GM18507 (cell line): Measurements from ENCODE around the gene KYNU.
"Not testable (repeated sequence)": the region's sequence is repeated elsewhere in the genome, so short reads cannot be mapped to it uniquely, and the experiment has no call there.

Experiments
- DNase-seq: peaks from one replicate; pipeline ENCODE4 v3.0.0; 2011; ENCODE audit warnings: low read depth; ENCODE audit not compliant: insufficient read length; ENCODE audit errors: extremely low spot score
- FAIRE-seq: peaks from 2 replicates; lab custom pipeline; 2011; peaks lifted over from hg19 to GRCh38; lab: Jason Lieb, UNC

KYNU gene

GRCh38 chr2:142877216-142877838 lies at the start of gene KYNU:
TSS of gene KYNU (plus strand) at chr2:142877664. CDS start at chr2:142885368, 7,704 bp downstream.
- DNase-seq (no peak), FAIRE-seq (peak; percentile 83)

DNA sequence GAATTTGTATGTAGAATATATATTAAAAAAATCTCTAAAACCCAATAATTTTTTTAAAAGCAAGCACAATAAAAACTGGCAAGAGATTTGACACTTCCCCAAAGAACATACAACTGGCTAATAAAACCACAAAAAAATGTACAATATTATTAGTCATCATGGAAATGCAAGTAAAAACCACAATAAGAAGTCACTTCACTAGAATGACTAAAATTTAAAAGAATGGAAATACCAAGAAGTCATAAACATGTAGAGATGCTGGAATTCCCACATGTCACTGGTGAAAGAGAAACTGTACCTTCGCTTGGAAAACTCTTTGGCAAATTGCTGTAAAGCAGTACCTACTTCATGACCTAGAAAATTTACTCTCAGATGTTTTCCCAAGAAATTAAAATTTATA lies 43.4 kb upstream of the KYNU start:
- DNase-seq (no peak), FAIRE-seq (no peak)

DNA sequence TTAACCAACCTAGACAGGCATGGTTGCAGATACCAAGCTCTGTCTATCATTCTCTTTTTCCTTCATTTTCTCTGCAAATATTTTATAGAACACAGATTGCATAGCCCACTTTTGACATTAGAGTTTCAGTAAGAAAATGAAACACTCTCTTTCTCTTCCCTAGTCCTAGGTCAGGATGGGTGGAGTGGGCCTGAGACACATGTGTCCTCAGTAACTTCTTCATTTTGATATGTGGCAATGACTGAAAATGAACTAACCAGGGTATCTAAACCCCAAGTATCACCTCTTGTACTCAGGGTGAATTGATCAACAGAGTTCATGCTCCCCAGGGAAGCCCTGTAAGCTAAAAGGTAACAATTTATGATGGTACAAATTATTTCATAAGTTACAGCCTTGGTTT lies 37.0 kb upstream of the KYNU start:
- FAIRE-seq = no peak
- no peak for DNase-seq

GRCh38 chr2:142841788-142842187 lies 35.7 kb upstream of the KYNU start:
- DNase-seq (no peak), FAIRE-seq (no peak)

DNA sequence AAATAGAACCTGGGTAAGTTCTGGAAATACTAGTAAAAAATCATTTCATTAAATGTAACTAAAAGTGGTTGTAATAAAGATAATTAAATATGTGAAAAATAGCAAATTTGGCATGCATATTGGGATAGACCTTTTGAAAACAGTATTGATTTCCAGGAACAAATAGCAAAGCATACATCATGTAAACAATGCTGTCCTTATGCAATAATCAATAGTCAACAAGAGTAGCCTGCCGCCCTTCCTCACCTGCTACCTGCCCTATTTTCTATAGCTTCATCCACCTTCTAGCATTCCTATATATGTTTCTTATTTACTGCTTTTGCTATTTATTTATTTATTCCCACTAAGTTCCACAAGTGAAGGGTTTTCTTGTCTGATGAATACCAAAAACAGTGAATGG lies 35.1 kb upstream of the KYNU start:
- DNase-seq (no peak), FAIRE-seq (no peak)

GRCh38 chr2:142843731-142844130 lies 33.7 kb upstream of the KYNU start:
- no peak for FAIRE-seq
- DNase-seq = no peak

DNA sequence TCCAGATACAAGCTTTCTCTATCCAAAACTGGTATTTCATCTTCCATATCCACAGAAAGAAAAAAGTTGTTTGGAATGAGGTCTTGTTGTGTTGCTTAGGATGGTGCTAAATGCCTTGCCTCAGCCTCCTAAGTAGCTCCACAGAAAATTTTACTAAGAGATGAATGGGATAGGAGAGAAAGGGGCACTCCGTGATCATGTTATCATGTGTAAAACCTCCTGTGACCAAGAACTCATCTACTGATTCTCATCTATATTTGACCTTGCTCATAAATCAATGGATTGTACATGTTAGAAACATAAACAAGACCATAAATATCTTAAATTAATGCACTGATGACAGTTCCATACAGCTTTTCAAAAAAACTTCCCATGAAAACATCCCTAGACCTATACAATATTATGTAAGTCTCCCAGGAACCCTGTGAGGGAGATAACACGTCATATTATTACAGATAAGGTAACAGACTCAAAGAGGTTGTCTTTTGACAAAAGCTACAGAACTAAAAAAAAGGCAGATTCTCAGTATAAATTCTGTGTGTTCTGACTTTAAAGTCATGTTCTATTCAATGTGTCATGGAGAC lies 29.3 kb upstream of the KYNU start:
- DNase-seq = no peak
- no peak for FAIRE-seq

- FAIRE-seq = no peak
- no peak for DNase-seq
These were observed 27.6 kb upstream of the KYNU start for GRCh38 chr2:142849820-142850219.

- no peak for FAIRE-seq
- DNase-seq = no peak
These were observed 23.6 kb upstream of the KYNU start for GRCh38 chr2:142853912-142854311.

- no peak for FAIRE-seq
- no peak for DNase-seq
These were observed 20.0 kb upstream of the KYNU start for GRCh38 chr2:142857256-142858164.

- FAIRE-seq (no peak), DNase-seq (no peak)
These were observed 18.5 kb upstream of the KYNU start for GRCh38 chr2:142858961-142859360.

DNA sequence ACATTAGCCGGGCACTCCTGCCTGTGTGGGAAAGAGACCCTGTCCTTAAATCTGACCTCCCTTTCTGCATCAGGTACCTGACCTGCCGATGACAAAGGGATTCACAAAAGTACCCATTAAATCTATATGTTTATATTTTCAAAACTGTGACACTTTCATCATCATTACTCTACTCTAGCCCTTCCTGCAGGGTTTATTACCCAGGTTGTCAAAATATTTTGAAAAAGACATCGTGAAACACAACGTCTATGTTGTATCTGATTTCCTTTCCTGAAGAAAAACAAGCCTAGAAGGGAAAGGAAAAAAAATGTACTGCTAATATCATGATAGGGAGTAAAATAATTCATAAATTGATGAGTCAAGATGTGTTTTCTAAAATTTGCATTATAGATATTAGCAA lies 15.2 kb upstream of the KYNU start:
- DNase-seq (no peak), FAIRE-seq (no peak)

GRCh38 chr2:142862847-142863246 lies 14.6 kb upstream of the KYNU start:
- FAIRE-seq (no peak), DNase-seq (no peak)

DNA sequence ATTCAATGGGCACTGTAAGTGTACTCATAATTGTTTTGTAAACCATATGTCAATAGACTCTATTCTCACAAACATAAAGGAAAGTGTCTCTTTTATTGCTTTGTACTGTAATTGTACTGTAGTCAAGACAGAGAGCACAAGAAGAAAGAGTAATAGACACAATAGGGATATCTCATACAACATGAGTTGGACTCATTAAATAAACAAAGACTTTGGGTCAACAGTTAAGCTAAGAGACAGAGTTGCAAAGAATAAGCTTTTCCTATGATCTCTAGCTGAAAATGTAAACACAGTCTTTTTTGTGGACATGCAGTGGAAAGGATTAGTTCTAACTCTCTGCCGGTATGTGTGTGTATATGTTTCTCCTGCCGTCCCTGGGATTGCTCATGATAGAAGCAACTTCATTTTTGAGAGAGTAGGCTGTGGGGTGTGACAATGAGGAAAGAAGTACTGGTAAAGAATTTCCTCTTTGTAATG lies 13.9 kb upstream of the KYNU start:
- DNase-seq (no peak), FAIRE-seq (no peak)

GRCh38 chr2:142864605-142865004 lies 12.9 kb upstream of the KYNU start:
- DNase-seq, FAIRE-seq: not testable (repeated sequence)

DNA sequence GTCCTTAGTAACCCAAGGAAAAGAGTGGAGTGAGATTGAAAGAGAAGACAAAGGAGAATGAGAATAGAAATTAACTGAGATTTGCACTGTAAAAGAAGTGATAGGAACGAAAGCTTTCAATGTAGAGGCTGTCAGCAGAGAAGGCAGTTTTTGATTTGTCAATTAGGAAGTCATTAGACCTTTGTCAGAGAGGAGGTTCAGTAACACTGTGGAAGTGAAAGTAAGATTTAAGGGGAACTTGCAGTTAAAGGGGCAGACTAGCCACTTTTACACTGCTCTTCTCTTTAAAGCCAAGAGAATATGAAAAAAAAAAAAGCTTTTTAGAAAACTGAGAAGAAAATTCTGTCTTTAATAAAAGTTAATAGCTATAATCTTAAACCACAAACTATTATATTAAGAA lies 11.5 kb upstream of the KYNU start:
- DNase-seq (peak; percentile 49), FAIRE-seq (peak; percentile 91)

DNA sequence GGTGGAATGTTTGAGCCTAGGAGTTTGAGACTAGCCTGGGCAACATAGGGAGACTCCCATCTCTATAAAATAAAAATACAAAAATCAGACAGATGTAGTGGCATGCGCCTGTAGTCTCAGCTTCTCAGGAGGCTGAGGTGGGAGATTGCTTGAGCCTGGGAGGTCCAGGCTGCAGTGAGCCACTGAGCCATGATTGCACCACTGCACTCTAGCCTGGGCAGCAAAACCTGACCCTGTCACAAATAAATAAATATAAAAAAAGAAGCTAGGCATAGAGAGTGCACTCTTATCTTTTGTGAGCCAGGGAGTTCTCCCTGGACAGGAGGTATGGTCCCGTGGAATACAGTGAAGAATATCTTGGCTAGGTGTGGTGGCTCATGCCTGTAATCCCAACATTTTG lies 11.0 kb upstream of the KYNU start:
- no peak for DNase-seq
- FAIRE-seq = no peak

GRCh38 chr2:142867136-142867535 lies 10.3 kb upstream of the KYNU start:
- peak; percentile 39 for FAIRE-seq
- DNase-seq = no peak

GRCh38 chr2:142868229-142868762 lies 9.2 kb upstream of the KYNU start:
- DNase-seq (no peak), FAIRE-seq (peak; percentile 72)

DNA sequence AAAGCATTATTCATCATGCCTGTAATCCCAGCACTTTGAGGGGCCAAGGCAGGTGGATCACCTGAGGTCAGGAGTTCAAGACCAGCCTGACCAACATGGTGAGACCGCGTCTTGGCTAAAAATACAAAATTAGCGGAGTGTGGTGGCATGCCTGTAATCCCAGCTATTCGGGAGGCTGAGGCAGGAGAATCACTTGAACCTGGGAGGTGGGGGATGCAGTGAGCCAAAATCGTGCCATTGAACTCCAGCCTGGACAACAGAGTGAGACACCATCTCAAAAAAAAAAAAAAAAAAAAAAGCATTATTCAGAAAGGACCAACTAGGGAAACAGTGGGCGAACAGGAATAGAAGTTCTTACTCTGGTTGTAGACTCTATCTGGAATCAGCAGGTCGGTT lies 8.4 kb upstream of the KYNU start:
- not testable (repeated sequence) for DNase-seq, FAIRE-seq
